SU-DHL-6 (cell line): ENCODE data around the gene EEF2.

Experiments
- H2AFZ ChIP-seq: fragments of 200-600 bp; sonication (generic); 2 replicates; pipeline ENCODE4 v1.6.1; 2014; ENCODE audit warnings: low read depth, mild to moderate bottlenecking, moderate library complexity, mixed read lengths, antibody characterized with exemption, low read length; ENCODE audit not compliant: severe bottlenecking
- H3F3A ChIP-seq: fragments of 200-600 bp; shearing (Covaris generic); 2 replicates; pipeline ENCODE4 v1.6.0; 2016; ENCODE audit warnings: antibody characterized with exemption, mild to moderate bottlenecking; ENCODE audit not compliant: insufficient read depth
- H3K27ac ChIP-seq: fragments of 200-600 bp; sonication (generic); 2 replicates; pipeline ENCODE4 v1.5.1; 2016; ENCODE audit warnings: low read depth, mild to moderate bottlenecking, low read length, moderate library complexity, mixed read lengths
- H3K27me3 ChIP-seq: fragments of 200-600 bp; sonication (generic), shearing (Covaris generic); 2 replicates; pipeline ENCODE4 v1.6.0; 2014; ENCODE audit warnings: mild to moderate bottlenecking, low read length
- H3K36me3 ChIP-seq: fragments of 200-600 bp; sonication (generic); 2 replicates; pipeline ENCODE4 v1.6.1; 2014; ENCODE audit warnings: mild to moderate bottlenecking, low read length, mixed read lengths
- H3K4me2 ChIP-seq: fragments of 300-600, 200-600 bp; shearing (Covaris generic), sonication (generic); 2 replicates; pipeline ENCODE4 v1.6.0; 2014; ENCODE audit warnings: low read length, low read depth, mild to moderate bottlenecking; ENCODE audit not compliant: poor library complexity, severe bottlenecking
- H3K4me3 ChIP-seq: fragments of 200-600 bp; sonication (generic); 2 replicates; pipeline ENCODE4 v1.5.1; 2014; ENCODE audit warnings: antibody characterized with exemption, low read length, mild to moderate bottlenecking, mixed read lengths; ENCODE audit not compliant: insufficient read depth, poor library complexity, severe bottlenecking
- H3K79me2 ChIP-seq: fragments of 200-600 bp; sonication (generic); 2 replicates; pipeline ENCODE4 v1.6.1; 2014; ENCODE audit warnings: mild to moderate bottlenecking, low read length, moderate library complexity; ENCODE audit not compliant: insufficient read depth
- H3K9ac ChIP-seq: fragments of 200-600 bp; sonication (generic); 2 replicates; pipeline ENCODE4 v1.7.0; 2014; ENCODE audit warnings: mild to moderate bottlenecking, low read length
- H3K9me2 ChIP-seq: fragments of 200-600 bp; sonication (generic); replicated peaks from 2 replicates; pipeline ENCODE4 v1.6.1; 2014; ENCODE audit warnings: low read length; ENCODE audit not compliant: insufficient read depth
- H3K9me3 ChIP-seq: fragments of 200-600 bp; sonication (generic); 2 replicates; pipeline ENCODE4 v1.6.1; 2014; ENCODE audit warnings: low read length, mixed read lengths; ENCODE audit not compliant: insufficient read depth
- H4K20me1 ChIP-seq: fragments of 200-600 bp; sonication (generic); 2 replicates; pipeline ENCODE4 v1.6.1; 2014; ENCODE audit warnings: low read depth, mild to moderate bottlenecking, antibody characterized with exemption, low read length, moderate library complexity, mixed read lengths
- EZH2phosphoT487 ChIP-seq: fragments of 200-600 bp; sonication (generic), shearing (Covaris generic); conservative IDR thresholded peaks from 2 replicates; pipeline ENCODE4 v1.6.1; 2018; ENCODE audit warnings: mild to moderate bottlenecking, antibody characterized with exemption, low read length, moderate library complexity, mixed read lengths
- TF ChIP-seq, protein P1 (sequence below): fragments of 200-600 bp; sonication (generic); IDR thresholded peaks from one replicate; pipeline ENCODE4 v1.5.1; 2017; ENCODE audit warnings: antibody characterized with exemption, mild to moderate bottlenecking, low read length, moderate library complexity; ENCODE audit not compliant: insufficient read depth, poor library complexity, severe bottlenecking

Gene EEF2

DNA sequence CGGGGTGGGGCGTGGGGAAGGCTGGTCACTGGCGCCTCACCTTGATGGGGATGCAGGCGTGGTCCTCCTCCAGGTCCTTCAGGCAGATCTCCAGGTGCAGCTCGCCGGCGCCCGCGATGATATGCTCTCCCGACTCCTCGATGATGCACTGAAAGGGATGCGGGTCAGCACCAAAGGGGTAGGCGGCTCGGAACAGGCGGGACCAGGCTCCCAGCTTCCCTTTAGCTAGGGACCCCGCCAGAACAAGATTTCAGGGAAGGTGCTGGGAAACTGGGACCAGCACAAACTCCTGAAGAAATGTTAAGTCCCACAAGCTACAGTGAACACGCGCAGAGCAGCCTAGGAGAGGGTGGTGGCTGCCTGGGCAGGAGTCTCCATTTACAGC, 6.0 kb downstream of the EEF2 start:
- no peak overlapping the region for H3K4me3 ChIP-seq
- no peak overlapping the region for H3K27ac ChIP-seq
- no peaks in the 10 kb centered on the region for H3K9me3 ChIP-seq
- H3K9ac ChIP-seq = no peak overlapping the region
- peaks cover 47% of the 10 kb centered on the region for H3K79me2 ChIP-seq
- peaks cover 60% of the 10 kb centered on the region for H3F3A ChIP-seq
- H3K27me3 ChIP-seq = no peaks in the 10 kb centered on the region
- TF ChIP-seq, protein P1, sequence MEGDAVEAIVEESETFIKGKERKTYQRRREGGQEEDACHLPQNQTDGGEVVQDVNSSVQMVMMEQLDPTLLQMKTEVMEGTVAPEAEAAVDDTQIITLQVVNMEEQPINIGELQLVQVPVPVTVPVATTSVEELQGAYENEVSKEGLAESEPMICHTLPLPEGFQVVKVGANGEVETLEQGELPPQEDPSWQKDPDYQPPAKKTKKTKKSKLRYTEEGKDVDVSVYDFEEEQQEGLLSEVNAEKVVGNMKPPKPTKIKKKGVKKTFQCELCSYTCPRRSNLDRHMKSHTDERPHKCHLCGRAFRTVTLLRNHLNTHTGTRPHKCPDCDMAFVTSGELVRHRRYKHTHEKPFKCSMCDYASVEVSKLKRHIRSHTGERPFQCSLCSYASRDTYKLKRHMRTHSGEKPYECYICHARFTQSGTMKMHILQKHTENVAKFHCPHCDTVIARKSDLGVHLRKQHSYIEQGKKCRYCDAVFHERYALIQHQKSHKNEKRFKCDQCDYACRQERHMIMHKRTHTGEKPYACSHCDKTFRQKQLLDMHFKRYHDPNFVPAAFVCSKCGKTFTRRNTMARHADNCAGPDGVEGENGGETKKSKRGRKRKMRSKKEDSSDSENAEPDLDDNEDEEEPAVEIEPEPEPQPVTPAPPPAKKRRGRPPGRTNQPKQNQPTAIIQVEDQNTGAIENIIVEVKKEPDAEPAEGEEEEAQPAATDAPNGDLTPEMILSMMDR = no peak
- no peak for TF ChIP-seq EZH2phosphoT487
- peaks cover 59% of the 10 kb centered on the region for H3K36me3 ChIP-seq
- no peak overlapping the region for H2AFZ ChIP-seq
- no peak overlapping the region for H3K4me2 ChIP-seq
- peaks cover 58% of the 10 kb centered on the region; the same call in 1 of the 2 replicates for H4K20me1 ChIP-seq
- H3K9me2 ChIP-seq = no peaks in the 10 kb centered on the region

DNA sequence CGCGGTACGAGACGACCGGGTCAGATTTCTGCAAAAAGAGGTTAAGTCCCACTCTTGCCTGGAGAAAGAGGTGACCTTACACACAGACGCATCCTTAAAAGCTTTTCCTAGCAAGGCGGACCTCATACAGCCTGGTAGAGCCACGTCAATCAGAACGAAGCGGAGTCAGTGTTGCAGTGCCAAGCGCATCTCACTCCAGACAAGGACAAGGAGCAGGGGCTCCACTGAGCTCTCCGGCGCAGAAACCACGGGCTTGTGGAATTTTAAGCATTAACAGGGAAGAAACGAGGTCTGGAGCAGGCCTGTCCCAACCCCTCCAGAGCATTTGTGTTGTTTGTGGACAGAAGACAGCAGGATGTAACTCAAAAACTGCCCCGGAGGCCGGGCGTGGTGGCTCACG, 7.1 kb downstream of the EEF2 start:
- no peak overlapping the region for H2AFZ ChIP-seq
- H3K79me2 ChIP-seq = peaks cover 36% of the 10 kb centered on the region
- H4K20me1 ChIP-seq = peaks cover 46% of the 10 kb centered on the region; the same call in 1 of the 2 replicates
- H3K27me3 ChIP-seq = no peaks in the 10 kb centered on the region
- no peak overlapping the region for H3K9ac ChIP-seq
- H3K4me2 ChIP-seq = no peak overlapping the region
- no peak overlapping the region for H3K27ac ChIP-seq
- H3F3A ChIP-seq = peaks cover 58% of the 10 kb centered on the region
- H3K9me3 ChIP-seq = no peaks in the 10 kb centered on the region
- H3K4me3 ChIP-seq = no peak overlapping the region
- TF ChIP-seq, protein P1 = no peak
- no peak for TF ChIP-seq EZH2phosphoT487
- H3K9me2 ChIP-seq = no peaks in the 10 kb centered on the region
- H3K36me3 ChIP-seq = peaks cover 49% of the 10 kb centered on the region; the same call in 1 of the 2 replicates

DNA sequence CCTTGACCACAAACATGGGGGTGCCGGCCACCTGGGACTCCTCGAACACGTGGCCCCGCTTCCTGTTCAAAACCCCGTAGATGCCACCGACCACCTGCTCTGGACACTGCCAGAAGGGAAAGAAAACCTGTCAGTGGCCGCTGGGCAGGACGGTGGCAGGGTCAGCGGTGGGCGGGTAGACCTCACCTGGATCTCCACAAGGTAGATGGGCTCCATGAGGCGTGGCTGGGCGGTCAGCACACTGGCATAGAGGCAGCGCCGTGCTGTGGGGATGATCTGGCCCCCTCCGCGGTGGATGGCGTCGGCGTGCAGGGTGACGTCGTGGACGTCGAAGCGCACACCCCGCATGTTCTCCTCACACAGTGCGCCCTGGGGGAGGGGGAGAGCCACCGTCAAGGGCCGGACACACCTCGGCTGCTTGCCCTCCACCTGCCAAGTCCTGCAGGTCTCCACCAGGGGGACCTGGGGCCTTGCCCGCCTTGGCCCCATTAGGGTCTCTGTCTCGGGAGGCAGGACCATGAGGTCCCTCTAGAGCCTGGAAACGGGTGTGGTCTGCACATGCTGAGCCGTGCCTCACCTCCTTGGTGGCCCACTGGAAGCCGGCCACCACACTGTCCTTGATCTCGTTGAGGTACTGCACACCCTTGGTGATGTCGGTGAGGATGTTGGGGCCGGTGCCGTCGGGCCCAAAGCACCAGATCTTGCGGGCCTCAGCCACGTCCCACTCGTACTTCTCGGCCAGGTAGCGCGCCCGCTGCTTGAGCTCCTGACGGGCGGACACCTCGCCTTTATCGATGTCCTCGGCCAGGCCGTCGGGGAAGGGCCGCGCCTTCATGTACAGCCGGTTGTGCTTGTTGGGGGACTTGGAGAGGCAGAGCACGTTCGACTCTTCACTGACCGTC, 7.8 kb downstream of the EEF2 start:
- no peak for TF ChIP-seq EZH2phosphoT487
- TF ChIP-seq, protein P1 = no peak
- Histone ChIP-seq H3K36me3 (peaks cover 42% of the 10 kb centered on the region; the same call in 1 of the 2 replicates), H3K27me3 (no peaks in the 10 kb centered on the region), H4K20me1 (peaks cover 40% of the 10 kb centered on the region; the same call in 1 of the 2 replicates), H3K9ac (no peak overlapping the region), H3K9me3 (no peaks in the 10 kb centered on the region), H3K4me3 (no peak overlapping the region), H3K79me2 (peaks cover 29% of the 10 kb centered on the region), H3K9me2 (no peaks in the 10 kb centered on the region), H3K4me2 (no peak overlapping the region), H2AFZ (no peak overlapping the region), H3F3A (peaks cover 60% of the 10 kb centered on the region), H3K27ac (no peak overlapping the region)
